GM15510 (cell line): ENCODE data around the gene OR4N2.
"Not testable (repeated sequence)": the region's sequence is repeated elsewhere in the genome, so short reads cannot be mapped to it uniquely, and the experiment has no call there.

Experiments
- POLR2A ChIP-seq: IDR thresholded peaks from 3 replicates; pipeline ENCODE4 v1.6.1; 2011; ENCODE audit warnings: borderline replicate concordance; ENCODE audit not compliant: insufficient read length; ENCODE audit errors: extremely low read depth

The OR4N2 gene, protein sequence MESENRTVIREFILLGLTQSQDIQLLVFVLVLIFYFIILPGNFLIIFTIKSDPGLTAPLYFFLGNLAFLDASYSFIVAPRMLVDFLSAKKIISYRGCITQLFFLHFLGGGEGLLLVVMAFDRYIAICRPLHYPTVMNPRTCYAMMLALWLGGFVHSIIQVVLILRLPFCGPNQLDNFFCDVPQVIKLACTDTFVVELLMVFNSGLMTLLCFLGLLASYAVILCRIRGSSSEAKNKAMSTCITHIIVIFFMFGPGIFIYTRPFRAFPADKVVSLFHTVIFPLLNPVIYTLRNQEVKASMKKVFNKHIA

GRCh38 chr14:19803470-19803869, at the start of gene OR4N2:
Gene OR4N2, plus strand, starts transcription at chr14:19803770. Its CDS starts 23,679 bp downstream, at chr14:19827449.
- TF ChIP-seq POLR2A: not testable (repeated sequence)

DNA sequence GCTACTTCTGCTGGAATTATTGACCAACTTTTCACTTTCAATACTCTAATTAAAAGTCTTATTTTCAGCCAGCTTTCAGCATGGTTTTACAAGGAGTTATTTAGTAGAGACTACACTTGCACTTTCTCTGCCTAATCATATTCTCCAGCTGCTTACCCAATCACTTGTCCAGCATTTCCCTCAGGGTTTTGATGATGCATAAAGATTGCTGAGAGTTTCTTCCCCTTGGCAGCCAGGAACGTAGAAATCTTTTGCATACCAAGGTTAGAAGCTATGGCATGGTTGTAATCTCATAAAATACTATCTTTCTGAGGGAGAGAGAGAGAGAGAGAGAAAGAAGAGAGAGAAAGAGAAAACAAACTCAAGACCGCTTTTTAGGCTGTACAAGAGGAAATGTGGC, 49.4 kb upstream of the OR4N2 start:
- TF ChIP-seq POLR2A: no peak

DNA sequence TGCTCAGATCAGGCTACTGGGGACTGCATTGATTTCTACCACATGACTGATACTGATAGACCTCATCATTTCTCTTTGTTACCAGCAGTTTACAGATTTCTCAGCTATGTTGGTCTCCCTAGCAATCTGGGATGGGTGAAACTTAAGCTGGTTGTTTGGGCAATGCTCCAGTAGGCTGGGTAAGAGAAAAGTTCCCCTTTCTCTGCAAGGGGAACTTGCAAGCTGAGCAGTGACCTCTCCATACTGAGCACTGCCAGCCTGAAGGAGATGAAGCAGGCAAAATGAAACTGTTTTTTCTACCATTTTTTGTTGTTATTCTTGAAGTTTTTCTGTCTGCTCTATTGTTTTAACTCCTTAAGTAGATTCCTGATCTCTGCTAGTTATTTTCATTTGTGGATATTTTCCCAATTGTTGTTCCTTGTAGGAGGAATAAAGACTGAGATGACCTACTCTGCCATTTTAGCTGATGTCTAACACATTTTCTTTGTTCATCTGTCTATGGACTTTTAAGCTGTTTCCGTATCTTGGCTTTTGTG, 31.6 kb upstream of the OR4N2 start:
- no peak for TF ChIP-seq POLR2A

- TF ChIP-seq POLR2A: not testable (repeated sequence)
These were observed 30.4 kb upstream of the OR4N2 start, which contains the start of gene OR4M1 for GRCh38 chr14:19773204-19773603. Gene OR4M1, plus strand, starts transcription at chr14:19773504. Its CDS starts 6,819 bp downstream, at chr14:19780323.

DNA sequence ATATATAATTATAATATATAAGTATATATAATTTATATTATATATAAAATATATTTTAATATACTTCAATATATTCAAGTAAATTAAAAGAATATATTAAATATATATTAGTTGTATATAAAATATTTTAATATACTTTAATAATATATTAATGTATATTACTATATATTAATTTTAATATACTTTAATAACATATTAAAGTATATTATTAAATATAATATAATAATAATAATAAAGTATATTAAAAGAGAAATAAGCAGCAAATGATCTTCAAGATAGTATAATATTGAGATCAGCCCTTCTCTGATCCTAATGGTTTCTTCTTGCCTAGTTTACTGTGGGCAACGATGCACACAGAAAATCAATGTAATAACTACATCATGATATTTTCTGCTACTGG, 28.0 kb upstream of the OR4N2 start:
- no peak for TF ChIP-seq POLR2A

- TF ChIP-seq POLR2A: no peak
These were observed 3.7 kb upstream of the OR4N2 start for GRCh38 chr14:19799880-19800279.

DNA sequence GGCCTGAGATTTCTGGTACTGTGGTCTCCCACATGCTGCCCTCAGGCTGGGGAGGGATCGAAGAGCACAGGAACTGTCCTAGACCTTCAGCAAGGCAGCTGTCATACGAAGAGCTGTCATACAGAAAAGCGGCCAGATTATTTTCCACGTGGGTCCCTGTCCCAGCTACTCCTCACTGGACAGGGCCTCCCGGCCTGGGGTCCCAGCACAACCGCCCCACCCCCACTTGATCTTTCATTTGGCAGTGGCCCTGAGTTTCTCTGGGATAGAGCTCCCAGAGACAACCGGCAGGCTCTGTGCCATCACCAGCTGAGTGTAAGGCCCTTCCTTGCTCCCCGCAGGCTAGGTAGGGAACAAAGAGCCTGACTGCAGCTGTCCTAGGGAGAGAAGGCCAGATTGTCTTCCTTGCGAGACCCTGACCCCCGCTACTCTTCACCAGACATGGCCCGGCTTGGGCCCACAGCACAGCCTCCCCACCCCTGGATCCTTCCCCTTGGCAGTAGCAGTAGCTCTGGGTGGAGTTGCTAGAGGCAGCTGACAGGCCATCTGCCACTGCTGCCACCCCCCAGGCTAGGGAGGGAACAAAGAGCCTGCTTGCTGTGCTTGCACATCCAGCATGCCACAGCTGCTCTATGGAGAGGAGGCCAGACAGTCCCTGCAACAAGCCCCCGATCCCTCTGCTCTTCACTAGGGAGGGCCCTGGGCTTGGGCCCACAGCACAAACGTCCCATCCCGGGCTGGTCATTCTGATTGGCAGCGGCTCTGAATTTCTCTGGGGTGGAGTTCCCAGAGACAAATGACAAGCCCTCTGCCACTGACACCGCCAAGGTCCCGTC, 3.1 kb upstream of the OR4N2 start:
- no peak for TF ChIP-seq POLR2A

DNA sequence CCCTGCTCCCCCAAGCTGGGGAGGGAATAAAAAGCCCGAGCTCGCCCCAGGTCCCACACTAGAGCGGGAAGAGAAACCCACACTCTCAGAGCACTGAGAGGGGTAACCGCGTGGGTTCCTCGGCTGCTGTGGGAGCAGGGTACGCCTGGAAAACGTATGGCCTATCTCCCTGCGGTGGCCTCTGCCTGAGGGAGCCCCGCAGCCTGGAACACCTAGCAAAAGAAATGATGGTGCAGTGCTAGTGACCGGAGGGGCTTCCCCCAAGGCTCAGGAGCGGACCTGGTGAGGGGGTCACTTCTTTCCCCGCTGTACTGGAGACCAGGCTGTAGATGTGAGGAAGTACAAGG, 2.5 kb upstream of the OR4N2 start:
- TF ChIP-seq POLR2A: no peak

GRCh38 chr14:19823178-19823577, 19.6 kb downstream of the OR4N2 start:
- no peak for TF ChIP-seq POLR2A

DNA sequence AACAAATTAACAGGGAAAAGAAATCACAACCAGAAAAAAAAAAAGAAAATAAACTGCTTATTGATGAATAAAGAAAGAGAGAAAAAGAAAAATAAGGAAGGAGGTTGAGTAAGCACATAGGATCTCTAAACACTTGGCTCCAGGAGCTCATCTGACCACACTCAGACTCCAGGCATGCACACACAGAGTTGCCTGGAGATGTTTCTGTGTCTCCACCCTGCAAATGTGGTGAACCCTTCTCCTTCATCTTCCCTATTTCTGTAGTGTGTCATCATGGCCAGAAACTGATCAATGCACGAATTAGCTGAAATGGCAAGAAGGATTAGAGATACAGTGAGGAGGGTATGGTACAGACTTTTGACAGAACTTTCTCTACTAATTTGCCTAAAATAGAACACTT, 20.2 kb downstream of the OR4N2 start:
- no peak for TF ChIP-seq POLR2A

- TF ChIP-seq POLR2A: no peak
These were observed 24.7 kb downstream of the OR4N2 start for GRCh38 chr14:19828314-19828713.

DNA sequence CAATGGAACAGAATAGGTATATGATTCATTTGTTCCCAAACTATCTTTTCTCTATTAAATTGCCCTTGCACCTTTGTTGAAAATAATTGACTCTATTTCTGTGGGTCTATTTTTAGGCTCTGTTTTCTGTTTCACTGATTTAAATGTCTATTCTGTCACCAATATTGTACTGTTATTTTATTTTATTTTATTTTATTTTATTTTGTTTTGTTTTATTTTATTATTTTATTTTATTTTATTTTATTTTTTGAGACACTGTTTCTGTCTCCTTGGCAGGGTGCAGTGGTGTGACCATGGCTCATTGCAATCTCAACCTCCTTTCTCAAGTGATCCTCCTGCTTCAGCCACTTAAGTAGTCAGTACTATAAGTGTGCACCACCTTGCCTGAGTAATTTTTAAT, 34.9 kb downstream of the OR4N2 start:
- TF ChIP-seq POLR2A: no peak

DNA sequence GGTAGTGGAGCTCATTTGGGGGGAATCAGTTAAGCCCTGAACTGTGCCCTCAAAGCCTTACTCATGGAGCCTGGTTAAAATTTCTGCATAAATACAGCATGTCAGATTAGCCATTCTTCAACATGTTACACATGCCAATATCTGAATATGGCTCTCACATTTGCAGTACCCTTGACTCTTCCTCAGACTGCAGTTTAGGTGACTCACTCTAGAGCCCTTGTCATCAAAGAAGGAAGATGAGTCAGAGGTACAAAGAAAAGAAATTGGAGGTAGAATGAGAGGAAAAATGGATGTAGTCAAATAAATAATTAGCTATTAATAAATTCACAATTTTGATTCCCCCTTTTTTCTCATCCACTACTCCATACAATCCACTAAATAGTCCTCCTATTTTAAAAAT, 47.8 kb downstream of the OR4N2 start:
- TF ChIP-seq POLR2A: no peak

GRCh38 chr14:19873178-19873577, 69.6 kb downstream of the OR4N2 start:
- TF ChIP-seq POLR2A: no peak

GRCh38 chr14:19874842-19875241, 71.3 kb downstream of the OR4N2 start, which contains the start of gene OR4K2:
Gene OR4K2, plus strand, starts transcription at chr14:19875142. Its CDS starts 1,126 bp downstream, at chr14:19876268.
- no peak for TF ChIP-seq POLR2A
